Panc1 (cell line): Measurements from ENCODE around the gene ZNF236.

Experiments used
- CTCF ChIP-seq: fragments of 450-650 bp; IDR thresholded peaks from 2 replicates; pipeline ENCODE4 v1.5.1; 2017; ENCODE audit warnings: mild to moderate bottlenecking
- POLR2AphosphoS5 ChIP-seq: IDR thresholded peaks from 2 replicates; pipeline ENCODE4 v1.6.1; 2012; ENCODE audit warnings: mild to moderate bottlenecking, low read depth, low read length, moderate library complexity
- REST ChIP-seq, 2 experiments: IDR thresholded peaks; 2 replicates each; pipeline ENCODE4 v1.6.1; 2011 to 2012; ENCODE audit warnings: low read depth in 2 of 2, control low read depth in 1 of 2, low read length in 1 of 2, mild to moderate bottlenecking in 1 of 2, moderate library complexity in 1 of 2; ENCODE audit not compliant: insufficient read depth in 1 of 2
- SIN3A ChIP-seq: IDR thresholded peaks from 2 replicates; pipeline ENCODE4 v1.6.1; 2012; ENCODE audit warnings: low read depth, mild to moderate bottlenecking, low read length, moderate library complexity, borderline replicate concordance; ENCODE audit not compliant: insufficient read depth
- TCF7L2 ChIP-seq: IDR thresholded peaks from 2 replicates; pipeline ENCODE4 v1.6.1; 2011; ENCODE audit warnings: mild to moderate bottlenecking, low read depth, low read length, inconsistent platforms

DNA sequence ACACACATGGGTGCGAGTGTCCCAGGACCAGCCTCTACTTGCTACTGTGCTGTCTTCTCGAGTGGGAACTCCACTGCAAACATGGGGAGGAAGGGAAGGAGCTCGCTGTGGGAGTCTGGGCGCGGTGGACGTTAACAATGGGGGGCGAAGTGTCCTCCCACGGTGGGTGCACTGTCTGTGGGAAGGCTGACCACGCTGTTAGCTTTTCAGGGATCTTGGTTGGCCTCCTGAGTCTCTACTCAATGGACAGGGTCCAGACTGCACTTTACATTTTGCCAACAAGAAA, 163.5 kb downstream of the ZNF236 start:
- TF ChIP-seq CTCF: no peak
- no peak for TF ChIP-seq REST (IDR thresholded peaks at IDR 0.05; ENCODE audit: insufficient read depth in 1 of 2, low read depth in 2 of 2, low read length in 1 of 2)
- no peak for TF ChIP-seq POLR2AphosphoS5
- no peak for TF ChIP-seq SIN3A
- TF ChIP-seq TCF7L2: no peak
